GM19351 (cell line): ENCODE data around the gene OVAAL.
"Not testable (repeated sequence)": the region's sequence is repeated elsewhere in the genome, so short reads cannot be mapped to it uniquely, and the experiment has no call there.

ENCODE experiments used
- ATAC-seq: cut with Tn5 transposase; IDR thresholded peaks from one replicate; pipeline ENCODE4 v1.9.1; 2021; ENCODE audit warnings: mild to moderate bottlenecking, moderate library complexity; ENCODE audit not compliant: unreplicated experiment

OVAAL gene

DNA sequence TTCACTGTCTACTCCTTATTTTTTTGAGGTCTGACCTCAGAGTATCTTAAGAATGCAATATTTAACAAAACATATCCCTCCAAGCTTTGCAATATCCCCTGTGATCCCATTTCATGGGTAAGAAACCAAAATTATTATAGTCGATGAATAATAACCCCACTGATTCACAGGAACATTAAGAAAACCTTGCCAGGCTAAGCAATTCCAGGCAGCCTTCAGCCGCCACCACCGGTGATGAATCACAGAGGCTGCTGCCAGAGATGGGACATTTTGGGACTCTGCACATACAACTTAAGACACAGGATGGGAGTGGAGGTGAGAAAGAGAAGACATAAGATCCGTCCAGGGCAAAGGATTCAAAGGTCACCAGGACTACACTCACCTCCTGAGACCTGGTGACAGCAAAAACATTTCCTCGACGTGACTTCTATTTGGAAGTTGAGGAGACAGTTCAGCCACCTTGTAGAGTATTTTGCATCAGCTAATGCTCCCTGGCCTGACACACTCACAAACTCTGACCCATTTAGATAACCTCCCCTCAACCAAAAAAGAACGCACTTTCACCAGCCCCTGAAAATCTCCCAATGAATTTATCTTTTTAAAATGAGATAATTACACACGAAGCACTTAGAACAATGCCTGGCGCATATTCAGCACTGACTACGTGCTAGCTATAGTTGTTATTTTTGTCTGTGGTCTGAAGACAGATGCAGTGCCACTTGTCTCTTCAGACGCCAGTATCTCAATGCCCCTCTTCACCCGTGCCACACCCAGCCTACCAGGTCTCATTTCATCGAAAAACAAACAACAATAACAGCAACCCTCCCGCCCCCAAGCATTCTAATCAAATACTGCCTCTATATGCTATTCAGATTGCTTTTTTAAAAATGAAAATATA, 17.8 kb upstream of the OVAAL start:
- ATAC-seq, result no peak

DNA sequence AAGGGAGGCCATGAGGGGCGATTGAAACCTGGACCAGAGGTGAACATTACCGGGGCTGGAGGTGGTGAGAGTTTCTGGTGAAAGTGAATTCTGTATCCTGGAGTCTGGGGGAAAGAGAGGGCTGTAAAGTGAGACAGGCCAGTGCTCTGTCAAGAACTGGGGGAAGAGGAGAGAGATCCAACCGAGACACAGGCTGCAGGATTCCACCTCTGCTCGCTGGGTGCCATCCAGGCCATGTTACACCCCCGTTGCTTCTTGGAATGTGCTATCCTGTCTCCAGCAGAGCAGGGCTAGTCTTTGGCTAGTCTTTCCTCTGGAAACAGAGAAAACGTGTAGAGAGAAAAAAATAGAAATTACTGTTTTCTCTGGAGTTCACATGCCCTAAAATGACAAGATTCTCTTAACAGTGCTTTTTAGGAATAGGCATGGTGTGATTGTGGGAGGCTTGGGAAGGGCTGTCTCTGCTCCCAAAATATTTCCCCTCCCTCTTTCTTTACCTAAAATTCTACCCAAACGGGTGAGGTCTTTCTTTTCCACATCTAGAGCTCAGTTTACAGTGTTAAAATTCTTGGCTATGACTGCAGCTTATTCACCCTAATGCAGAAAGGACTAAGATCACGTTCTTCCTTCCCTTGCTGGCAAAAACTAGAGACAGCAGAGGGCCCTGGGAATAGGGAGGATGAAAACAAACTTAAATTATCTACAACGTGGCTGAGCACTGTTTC, 16.5 kb upstream of the OVAAL start:
- no peak for ATAC-seq

DNA sequence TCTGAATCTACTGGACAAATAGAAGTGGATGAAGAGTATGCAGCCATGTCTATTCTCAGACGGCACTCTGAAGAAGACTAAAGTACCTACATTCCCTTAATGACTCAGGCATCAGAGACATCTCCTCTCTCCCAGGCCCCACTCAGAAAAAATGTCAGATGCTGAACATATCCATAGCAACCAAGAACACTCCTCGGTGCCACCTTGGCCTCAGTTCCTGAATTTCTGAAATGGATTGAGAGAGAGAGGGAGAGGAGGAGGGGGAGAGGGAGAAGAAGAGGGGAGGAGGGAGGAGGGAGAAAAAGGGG, 16.0 kb upstream of the OVAAL start:
- ATAC-seq, result no peak

DNA sequence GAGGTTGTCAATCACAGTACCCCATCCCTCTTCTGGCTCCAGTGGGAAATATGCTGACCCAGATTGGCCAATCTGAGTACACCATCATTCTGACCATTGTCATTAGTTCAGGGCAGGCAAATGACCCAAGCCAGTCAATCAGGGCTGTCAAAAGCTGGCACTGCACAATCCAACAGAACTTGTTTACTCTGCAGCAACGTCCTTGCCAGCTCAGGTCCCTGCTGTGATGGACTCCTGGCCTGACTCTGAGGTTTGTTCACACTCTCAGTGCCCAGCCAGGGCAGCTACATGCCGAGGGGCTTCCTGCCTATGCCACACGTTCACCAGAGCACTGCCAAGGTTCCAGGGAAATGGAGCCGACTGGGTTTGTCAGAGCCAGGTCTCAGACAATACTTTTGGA, 14.7 kb upstream of the OVAAL start:
- ATAC-seq, result no peak

- ATAC-seq, result no peak
Observed at GRCh38 chr1:180545991-180546390, 12.8 kb upstream of the OVAAL start.

DNA sequence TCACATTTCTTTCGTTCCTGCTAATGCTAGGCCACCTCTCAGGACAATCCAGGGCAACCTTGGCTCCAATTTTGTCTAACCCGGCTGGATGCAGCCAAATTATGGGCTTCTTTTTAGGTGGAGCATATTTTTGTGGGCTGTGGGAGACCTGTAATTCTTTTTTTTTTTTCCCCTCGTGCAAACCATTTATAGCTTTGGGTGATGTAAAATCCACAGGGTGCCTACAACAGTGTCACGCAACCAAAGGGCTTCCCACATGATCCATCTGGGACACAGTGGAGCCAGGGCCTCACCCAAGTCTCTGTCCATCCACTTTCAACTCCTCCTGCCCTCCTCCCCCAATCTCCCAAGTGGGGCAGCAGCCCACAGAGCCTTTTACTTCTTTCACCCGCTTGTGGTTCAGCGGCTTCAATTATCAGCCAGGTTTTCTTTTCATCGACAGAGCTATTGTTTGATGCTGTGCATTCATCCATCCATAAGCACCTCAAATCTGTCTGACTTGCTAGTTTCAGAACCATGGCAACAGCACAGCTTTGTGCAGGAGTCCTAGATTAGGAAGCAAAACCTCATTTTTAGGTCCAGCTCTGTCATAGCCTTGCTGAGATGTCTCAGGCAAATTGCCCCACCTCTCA, 10.0 kb upstream of the OVAAL start:
- ATAC-seq, result no peak

GRCh38 chr1:180549770-180550169, 9.0 kb upstream of the OVAAL start:
- not testable (repeated sequence) for ATAC-seq

DNA sequence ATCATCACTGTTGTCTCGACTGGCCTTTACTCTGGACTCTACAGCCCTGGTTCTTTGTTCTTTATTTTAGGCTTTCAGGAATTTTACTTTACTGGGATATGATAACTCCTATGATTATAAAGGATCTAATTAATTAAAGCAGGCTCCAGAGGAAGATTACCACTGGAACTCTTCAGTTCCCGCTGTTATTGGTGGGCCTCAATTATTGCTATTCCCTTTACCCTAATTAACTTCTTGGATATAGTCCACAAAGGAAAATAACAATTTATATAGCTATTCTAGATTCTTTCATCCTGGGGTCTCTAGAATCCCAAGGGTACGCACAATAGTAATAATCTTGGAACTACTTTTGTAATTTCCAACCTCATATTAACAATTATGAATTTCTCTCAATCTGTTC, 8.5 kb upstream of the OVAAL start:
- ATAC-seq, result no peak

DNA sequence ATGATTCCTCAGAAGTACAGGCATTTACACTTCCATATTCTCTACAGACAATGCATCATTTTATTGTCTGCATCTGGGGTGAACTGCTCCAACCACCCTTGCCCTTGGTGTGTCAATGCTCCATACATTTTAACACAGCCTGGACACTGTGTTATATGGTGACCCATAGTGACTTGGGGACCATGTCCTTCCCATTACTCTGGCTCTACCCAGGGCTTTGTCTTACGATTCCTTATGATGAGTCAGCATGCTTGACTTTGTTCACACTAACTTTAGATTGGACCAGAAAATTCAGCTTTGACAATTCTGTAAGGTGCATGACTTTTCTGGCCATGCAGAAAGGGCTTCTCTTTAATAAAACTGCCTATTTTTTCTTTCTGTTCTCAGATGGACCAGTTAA, 6.8 kb upstream of the OVAAL start:
- ATAC-seq, result no peak

DNA sequence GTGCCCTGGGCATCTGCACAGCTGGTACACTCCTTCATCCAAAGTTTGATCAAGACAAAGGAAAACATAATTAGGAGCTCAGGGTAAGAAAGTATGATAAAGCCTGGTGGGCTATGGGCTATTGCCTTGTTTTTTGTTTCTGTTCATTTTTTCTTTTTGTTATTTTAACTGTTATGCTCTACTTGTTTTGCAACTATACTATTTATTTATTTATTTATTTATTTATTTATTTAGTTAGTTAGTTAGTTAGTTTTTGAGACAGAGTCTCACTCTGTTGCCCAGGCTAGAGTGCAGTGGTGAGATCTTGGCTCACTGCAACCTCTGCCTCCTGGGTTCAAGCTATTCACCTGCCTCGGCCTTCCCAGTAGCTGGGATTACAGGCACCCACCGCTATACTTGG, 5.7 kb upstream of the OVAAL start:
- ATAC-seq, result not testable (repeated sequence)

DNA sequence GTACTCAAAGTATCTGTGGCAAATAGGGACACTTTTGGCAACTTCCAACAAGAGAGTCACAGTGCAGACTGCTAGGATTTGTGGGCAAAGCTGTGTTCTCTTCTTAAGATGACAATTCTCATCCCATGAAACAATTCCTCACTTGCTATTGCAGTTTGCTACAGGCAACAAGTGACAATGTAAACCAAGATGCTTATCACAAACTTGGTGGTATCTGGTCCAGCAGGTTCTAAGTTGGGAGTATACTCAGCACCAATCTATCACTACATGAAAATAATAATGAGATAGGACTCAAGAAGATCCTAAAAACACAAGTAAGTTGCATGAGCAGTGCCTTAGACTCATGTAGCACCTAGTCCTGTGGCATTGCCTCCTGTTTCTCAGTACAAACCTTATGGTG, 3.4 kb upstream of the OVAAL start:
- ATAC-seq, result no peak

DNA sequence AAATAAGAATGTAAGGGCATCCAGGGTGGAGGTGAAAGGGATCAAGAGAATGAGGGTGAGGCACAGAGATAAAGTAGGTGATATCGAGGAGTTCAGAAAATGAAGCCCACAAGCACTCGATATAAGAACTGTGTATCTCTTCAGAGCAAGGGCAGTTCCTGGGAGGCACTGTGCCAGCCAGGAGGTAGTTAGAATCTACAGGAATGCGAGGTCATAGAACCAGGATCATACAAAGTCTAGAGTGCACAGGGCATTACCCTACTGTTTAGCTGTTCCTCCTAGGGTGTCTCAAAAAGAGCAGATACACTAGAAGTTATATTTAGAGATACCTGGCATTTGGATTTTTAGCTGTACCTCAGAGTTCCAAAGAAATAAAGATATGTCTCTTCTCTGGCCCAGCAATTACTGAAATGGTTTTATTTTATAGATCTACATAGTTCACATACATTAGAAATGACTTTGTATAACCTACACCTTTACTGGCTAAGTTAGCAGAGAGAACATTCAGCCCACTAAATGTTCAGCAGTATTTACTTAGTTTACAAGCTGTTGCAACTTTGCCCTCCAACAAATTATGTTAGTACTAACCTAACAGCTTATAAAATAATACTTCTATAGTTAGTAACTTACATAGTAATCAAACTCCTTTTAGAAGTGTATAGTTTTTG, 1.6 kb downstream of the OVAAL start:
- ATAC-seq, result no peak

- no peak for ATAC-seq
Observed at GRCh38 chr1:180560868-180561600, 2.3 kb downstream of the OVAAL start.

DNA sequence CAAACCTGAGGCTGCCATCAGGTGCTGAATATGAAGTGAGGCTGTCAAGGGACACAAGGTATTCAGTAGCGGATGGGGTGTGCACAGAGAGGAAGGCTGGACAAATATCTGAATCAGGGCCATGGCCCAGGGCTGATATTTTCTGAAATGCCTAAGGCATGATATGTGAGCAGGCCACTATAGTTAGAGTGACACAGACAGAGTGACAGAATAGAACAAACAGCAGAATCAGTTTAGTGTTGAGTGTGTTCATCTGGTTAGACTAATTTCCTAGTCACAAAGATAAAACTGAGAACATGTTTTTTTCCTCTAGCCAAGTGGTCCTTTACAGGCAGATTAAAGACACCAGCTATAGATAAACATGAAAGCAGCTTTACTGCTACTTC, 3.9 kb downstream of the OVAAL start:
- no peak for ATAC-seq

- ATAC-seq, result no peak
Observed at GRCh38 chr1:180563026-180563827, 4.5 kb downstream of the OVAAL start.

DNA sequence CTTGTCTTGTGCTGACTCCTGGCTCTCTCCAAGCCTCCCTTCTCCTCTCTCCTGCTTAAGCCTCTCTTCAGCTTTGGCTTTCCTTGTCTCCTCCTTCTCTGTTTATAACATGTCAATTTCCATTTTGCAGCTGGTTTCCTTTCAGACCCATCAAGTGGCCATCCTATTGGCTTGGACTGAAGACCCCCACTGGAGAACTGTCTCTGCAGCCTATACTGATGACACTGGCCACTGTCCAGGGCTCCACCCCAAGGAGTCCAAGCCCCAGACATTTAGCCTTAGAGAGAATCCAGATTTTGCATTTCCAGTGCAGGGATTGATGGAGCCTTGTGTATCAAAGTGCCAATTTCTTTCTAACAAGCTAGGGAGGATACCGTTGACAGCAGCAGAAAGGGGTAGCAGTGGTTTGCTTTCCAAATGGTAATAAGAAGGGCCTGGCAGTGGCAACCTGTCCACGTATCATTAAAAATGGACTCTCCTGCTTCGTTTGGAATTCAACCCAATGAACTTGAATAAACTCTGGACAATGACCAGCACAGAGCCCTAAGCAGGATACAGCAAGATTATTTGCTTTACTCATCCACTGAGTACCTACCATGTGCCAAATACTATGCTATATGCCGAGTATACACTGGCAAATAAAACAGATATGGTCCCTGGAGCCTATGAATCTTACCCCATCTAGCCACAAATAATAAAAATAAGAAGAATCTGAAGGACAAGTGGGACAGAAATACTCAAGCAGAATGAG, 6.5 kb downstream of the OVAAL start:
- no peak for ATAC-seq

GRCh38 chr1:180566026-180566425, 7.3 kb downstream of the OVAAL start:
- no peak for ATAC-seq

DNA sequence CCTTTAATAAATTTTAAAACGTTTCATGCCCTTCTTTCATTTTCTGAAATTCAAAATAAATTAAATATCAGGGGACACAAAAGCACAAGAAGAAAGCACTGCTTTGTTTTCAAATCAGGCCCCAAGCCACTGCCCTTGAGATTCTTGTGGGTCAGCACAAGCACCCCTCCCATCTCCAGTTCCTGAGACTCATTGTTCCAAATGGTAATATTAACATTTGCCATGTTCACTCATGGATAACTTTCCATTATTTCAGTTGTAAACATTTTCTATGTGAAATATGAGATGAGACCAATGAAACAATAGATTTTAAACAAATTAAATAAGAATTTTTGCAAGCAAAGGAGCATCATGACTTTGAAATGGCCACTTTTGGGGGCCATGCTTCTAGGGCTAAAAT, 7.7 kb downstream of the OVAAL start:
- ATAC-seq, result no peak

DNA sequence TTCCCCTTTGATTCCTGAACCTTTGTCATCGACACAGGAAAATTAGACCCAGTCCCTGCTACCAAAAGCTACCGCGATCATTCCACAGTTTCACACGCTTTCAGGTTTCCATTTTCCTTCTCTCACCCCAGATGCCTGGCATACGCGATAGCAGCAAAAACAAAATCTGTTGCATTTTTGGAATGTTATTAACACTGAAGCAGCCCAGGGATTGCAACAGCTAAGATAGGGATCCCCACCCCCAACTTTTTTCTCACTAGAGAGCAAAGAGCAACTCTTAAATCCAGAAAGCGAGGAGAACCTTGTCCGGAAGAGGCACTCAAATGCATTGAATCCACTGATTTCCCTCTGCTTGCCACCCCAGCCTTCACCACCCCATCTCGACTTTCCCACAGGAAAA, 8.9 kb downstream of the OVAAL start:
- no peak for ATAC-seq
